ENCODE data around the gene S100A7. TPM values are rescaled to one million over a fixed set of nuclear protein-coding genes. Genes with fewer than 3 reads are reported as not detected.

The S100A7 gene
- total RNA-seq, 1 donor: not detected

DNA sequence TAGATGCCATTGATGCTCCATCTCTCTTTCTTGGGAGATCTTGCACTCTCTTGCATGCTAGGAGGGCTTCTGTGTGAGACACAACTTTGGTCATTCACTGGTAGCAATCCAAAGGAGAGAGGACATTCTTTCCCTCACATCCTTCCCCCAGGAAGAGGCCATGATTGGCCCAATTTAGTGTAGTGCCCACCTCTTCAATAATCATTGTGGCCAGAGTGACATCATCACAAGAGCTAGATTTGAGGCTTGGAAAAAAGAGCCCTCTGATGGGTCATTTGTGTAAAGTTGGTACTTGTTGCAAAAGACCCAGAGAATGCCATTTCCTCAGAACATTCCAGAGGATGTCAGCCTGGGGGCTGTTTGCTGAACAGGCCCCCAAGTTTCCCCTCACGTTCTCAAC lies 45.1 kb upstream of the S100A7 start:
- no peak for DNase-seq (ENCODE audit: low read depth)
- TF ChIP-seq, protein P1, sequence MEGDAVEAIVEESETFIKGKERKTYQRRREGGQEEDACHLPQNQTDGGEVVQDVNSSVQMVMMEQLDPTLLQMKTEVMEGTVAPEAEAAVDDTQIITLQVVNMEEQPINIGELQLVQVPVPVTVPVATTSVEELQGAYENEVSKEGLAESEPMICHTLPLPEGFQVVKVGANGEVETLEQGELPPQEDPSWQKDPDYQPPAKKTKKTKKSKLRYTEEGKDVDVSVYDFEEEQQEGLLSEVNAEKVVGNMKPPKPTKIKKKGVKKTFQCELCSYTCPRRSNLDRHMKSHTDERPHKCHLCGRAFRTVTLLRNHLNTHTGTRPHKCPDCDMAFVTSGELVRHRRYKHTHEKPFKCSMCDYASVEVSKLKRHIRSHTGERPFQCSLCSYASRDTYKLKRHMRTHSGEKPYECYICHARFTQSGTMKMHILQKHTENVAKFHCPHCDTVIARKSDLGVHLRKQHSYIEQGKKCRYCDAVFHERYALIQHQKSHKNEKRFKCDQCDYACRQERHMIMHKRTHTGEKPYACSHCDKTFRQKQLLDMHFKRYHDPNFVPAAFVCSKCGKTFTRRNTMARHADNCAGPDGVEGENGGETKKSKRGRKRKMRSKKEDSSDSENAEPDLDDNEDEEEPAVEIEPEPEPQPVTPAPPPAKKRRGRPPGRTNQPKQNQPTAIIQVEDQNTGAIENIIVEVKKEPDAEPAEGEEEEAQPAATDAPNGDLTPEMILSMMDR (IDR thresholded peaks at IDR 0.05; ENCODE audit: insufficient read depth, low read length): no peak

DNA sequence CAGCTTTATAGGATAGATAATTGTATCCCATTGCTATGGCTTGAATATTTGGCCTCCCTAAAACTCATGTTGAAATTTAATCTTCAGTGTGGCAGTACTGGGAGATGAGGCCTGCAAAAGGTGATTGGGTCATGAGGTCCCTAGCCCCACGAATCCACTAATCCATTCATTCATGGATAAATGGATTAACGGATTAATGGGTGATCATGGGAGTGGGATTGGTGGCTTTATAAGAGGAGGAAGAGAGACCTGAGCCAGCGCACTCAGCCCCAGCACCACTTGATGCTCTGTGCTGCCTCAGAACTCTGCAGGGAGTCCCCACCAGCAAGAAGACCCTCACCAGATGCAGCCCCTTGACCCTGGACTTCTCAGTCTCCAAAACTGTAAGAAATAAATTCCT lies 43.3 kb upstream of the S100A7 start:
- TF ChIP-seq, protein P1 (IDR thresholded peaks at IDR 0.05; ENCODE audit: insufficient read depth, low read length): no peak
- no peak for DNase-seq (ENCODE audit: low read depth)

More for the DNA sequence above, 45.1 kb upstream of the S100A7 start:
- no peak overlapping the region for H3K4me3 ChIP-seq (ENCODE audit: low read depth, low read length)

DNA sequence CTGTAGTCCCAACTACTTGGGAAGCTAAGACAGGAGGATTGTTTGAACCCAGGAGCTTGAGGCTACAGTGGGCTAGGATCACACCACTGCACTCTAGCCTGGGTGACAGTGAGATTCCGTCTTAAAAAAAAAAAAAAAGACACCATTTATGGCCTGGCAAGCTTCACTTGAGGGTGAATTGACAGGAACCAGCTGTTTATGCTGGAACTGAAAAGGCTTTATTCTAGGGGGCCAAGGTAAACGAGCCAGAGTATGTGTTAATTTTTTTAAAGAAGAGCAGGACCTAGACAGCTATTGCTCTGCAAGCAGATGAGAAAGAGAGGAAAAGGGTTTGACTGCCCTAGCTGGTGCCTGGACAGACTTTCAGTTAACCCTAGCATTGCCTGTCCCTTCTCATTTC lies 38.3 kb upstream of the S100A7 start:
- peak; percentile 67 for DNase-seq (ENCODE audit: low read depth)
- TF ChIP-seq, protein P1 (IDR thresholded peaks at IDR 0.05; ENCODE audit: insufficient read depth, low read length): no peak
- H3K4me3 ChIP-seq (ENCODE audit: low read depth, low read length): no peak overlapping the region

More for the DNA sequence above, 43.3 kb upstream of the S100A7 start:
- H3K4me3 ChIP-seq (ENCODE audit: low read depth, low read length): no peak overlapping the region

DNA sequence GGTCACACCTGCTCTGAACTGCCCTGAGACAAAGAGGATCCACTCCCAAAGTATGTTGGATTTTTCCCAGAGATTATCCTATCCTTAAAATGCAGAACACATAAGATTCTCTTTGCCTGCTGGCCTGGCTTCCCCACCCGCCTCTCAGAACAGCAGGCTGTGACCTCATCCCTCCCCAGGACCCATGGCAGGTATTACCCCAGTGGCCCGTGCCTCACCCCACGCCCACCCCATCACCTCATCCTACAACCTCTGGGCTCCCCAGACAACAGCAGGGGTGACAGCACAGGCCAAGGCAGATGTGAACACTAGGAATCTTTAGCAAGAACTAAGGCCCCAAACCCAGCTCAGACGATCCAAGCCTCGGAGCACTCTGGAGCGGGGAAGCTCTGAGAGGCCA lies 35.1 kb upstream of the S100A7 start:
- DNase-seq (ENCODE audit: low read depth): no peak
- TF ChIP-seq, protein P1 (IDR thresholded peaks at IDR 0.05; ENCODE audit: insufficient read depth, low read length): no peak
- no peak overlapping the region for H3K4me3 ChIP-seq (ENCODE audit: low read depth, low read length)

DNA sequence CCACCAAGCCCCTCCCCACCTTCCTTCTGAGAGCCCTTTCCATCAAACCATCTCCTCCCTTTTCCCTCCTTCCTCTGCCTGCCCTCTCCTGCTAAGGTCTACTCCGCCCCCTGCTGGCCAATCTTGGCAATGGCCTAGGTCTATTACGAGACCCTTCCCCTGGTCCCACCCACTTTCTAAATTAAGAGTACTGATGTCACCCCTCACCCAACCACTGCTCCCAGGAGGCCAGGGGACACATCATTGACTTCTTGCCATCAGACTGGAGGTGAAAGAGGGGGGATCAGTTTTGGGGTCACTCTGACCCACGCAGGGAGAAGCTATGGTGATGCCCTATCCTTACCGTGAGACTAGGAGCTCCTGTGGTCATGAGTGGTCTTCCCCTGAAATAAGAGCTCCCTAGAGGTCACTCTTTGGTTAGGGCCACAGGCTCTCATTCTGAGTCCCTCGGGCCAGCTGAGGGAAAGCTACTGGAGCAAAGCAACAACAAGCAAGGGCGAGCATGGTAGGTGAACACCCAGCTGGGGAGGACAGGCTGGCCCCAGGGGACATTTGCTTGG lies 34.6 kb upstream of the S100A7 start:
- no peak overlapping the region for H3K4me3 ChIP-seq (ENCODE audit: low read depth, low read length)
- TF ChIP-seq, protein P1 (IDR thresholded peaks at IDR 0.05; ENCODE audit: insufficient read depth, low read length): peak; percentile 96
- DNase-seq (ENCODE audit: low read depth): peak; percentile 64

DNA sequence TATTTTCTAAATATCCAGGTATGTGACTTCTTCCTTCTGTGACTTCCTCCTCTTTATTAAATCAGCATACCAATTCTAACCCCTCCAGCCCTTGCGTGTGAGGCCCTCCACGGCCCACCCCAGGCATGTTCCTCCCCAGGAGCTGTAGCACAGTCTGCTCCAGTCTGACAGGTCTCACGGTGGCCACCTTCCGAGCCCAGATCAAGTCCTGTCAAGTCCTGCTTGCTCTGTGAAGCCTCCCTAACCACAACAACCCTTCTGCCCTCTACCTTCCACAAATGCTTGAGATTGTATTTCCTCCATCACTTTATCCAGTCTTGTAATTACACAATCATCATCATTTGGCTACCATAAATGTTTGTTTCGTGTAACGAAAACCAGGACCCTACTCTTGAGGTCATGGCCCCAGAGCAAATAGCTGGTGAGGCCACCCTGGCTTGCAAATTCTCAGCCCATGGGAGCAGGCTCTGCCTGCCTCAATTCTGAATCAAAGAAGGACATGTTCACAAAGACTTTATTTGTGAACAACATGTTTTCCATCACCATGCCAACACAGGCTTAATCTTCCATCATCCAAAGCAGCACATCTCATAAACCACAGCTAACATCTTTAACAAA lies 33.0 kb upstream of the S100A7 start:
- TF ChIP-seq, protein P1 (IDR thresholded peaks at IDR 0.05; ENCODE audit: insufficient read depth, low read length): no peak
- no peak overlapping the region for H3K4me3 ChIP-seq (ENCODE audit: low read depth, low read length)
- DNase-seq (ENCODE audit: low read depth): no peak

Measured in fibroblast of the aortic adventitia (primary cell).